ENCODE results near the gene EXOC4. TPM values are rescaled to one million over a fixed set of nuclear protein-coding genes. Genes with fewer than 3 reads are reported as not detected.
A peak's percentile ranks its signal among the peaks of the same experiment; 100 is the strongest.

Gene EXOC4
- total and polyA plus RNA-seq, 2 of the 13 experiments (the other 11 are each of a cell fraction or from before 2014, with no cell fraction given), result 22.5 to 39.0 TPM

DNA sequence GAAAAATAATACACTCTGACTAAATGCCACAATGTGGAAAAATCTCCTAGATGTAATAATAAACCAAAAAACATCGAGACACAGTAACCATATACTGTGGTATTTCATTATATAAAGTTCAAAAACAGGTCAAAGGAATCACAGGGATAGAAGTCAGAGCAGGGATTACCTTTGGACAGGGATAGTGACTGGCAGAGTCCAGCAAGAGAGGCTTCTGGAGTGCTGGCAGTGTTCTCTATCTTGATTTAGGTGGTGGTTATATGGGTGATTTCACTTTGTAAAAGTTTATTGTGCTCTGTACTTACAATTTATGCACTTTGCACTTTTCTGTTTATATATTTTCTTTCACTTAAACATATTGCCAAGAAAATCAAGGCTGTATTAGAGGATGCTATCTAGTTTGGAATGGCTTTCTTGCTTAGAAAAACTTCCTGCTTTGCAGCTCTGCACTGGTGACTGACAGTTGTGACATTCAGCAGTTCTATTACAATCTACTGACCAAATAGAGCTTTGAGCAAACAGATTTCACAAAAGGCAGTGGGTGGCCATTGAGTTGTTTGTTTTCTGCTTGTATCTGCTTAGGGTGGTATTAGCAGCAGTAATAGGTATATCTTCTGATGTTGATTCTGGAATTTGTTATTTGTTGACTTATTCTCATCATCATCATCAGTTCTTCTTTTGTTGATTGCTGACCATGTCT lies 610.6 kb downstream of the EXOC4 start (continued):
- TF ChIP-seq, protein P1, sequence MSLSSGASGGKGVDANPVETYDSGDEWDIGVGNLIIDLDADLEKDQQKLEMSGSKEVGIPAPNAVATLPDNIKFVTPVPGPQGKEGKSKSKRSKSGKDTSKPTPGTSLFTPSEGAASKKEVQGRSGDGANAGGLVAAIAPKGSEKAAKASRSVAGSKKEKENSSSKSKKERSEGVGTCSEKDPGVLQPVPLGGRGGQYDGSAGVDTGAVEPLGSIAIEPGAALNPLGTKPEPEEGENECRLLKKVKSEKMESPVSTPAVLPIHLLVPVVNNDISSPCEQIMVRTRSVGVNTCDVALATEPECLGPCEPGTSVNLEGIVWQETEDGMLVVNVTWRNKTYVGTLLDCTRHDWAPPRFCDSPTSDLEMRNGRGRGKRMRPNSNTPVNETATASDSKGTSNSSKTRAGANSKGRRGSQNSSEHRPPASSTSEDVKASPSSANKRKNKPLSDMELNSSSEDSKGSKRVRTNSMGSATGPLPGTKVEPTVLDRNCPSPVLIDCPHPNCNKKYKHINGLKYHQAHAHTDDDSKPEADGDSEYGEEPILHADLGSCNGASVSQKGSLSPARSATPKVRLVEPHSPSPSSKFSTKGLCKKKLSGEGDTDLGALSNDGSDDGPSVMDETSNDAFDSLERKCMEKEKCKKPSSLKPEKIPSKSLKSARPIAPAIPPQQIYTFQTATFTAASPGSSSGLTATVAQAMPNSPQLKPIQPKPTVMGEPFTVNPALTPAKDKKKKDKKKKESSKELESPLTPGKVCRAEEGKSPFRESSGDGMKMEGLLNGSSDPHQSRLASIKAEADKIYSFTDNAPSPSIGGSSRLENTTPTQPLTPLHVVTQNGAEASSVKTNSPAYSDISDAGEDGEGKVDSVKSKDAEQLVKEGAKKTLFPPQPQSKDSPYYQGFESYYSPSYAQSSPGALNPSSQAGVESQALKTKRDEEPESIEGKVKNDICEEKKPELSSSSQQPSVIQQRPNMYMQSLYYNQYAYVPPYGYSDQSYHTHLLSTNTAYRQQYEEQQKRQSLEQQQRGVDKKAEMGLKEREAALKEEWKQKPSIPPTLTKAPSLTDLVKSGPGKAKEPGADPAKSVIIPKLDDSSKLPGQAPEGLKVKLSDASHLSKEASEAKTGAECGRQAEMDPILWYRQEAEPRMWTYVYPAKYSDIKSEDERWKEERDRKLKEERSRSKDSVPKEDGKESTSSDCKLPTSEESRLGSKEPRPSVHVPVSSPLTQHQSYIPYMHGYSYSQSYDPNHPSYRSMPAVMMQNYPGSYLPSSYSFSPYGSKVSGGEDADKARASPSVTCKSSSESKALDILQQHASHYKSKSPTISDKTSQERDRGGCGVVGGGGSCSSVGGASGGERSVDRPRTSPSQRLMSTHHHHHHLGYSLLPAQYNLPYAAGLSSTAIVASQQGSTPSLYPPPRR (CRISPR knock-in tag; IDR thresholded peaks at IDR 0.05; ENCODE audit: borderline replicate concordance), result 0 out of 2 replicates have a peak, but pooled peaks have one; percentile 15
- TF ChIP-seq REPIN1 (CRISPR knock-in tag; IDR thresholded peaks at IDR 0.05; ENCODE audit: borderline replicate concordance, low read depth), result no peak
- TF ChIP-seq SP1 (IDR thresholded peaks at IDR 0.05), result no peak
- no peak for TF ChIP-seq SP1 (CRISPR knock-in tag; IDR thresholded peaks at IDR 0.05)
- TF ChIP-seq GATAD2A (CRISPR knock-in tag; IDR thresholded peaks at IDR 0.05), result peak; percentile 37; the same call in 1 of the 2 replicates
- TF ChIP-seq JDP2 (CRISPR knock-in tag; IDR thresholded peaks at IDR 0.05; ENCODE audit: borderline replicate concordance), result no peak
- no peak for TF ChIP-seq THYN1 (CRISPR knock-in tag; IDR thresholded peaks at IDR 0.05; ENCODE audit: borderline replicate concordance, low read depth)
- TF ChIP-seq KAT8 (CRISPR knock-in tag; IDR thresholded peaks at IDR 0.05), result 0 out of 2 replicates have a peak, but pooled peaks have one; percentile 37
- TF ChIP-seq, protein P2, sequence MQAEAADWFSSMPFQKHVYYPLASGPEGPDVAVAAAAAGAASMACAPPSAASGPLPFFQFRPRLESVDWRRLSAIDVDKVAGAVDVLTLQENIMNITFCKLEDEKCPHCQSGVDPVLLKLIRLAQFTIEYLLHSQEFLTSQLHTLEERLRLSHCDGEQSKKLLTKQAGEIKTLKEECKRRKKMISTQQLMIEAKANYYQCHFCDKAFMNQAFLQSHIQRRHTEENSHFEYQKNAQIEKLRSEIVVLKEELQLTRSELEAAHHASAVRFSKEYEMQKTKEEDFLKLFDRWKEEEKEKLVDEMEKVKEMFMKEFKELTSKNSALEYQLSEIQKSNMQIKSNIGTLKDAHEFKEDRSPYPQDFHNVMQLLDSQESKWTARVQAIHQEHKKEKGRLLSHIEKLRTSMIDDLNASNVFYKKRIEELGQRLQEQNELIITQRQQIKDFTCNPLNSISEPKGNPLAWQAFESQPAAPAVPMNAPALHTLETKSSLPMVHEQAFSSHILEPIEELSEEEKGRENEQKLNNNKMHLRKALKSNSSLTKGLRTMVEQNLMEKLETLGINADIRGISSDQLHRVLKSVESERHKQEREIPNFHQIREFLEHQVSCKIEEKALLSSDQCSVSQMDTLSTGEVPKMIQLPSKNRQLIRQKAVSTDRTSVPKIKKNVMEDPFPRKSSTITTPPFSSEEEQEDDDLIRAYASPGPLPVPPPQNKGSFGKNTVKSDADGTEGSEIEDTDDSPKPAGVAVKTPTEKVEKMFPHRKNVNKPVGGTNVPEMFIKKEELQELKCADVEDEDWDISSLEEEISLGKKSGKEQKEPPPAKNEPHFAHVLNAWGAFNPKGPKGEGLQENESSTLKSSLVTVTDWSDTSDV (CRISPR knock-in tag; IDR thresholded peaks at IDR 0.05), result no peak
- 0 out of 2 replicates have a peak, but pooled peaks have one; percentile 9 for TF ChIP-seq FOSL2 (CRISPR knock-in tag; IDR thresholded peaks at IDR 0.05)
- no peak for TF ChIP-seq DMAP1 (CRISPR knock-in tag; IDR thresholded peaks at IDR 0.05)
- TF ChIP-seq ZNF891 (CRISPR knock-in tag; IDR thresholded peaks at IDR 0.05), result no peak
- TF ChIP-seq EP300 (IDR thresholded peaks at IDR 0.05; ENCODE audit: low read depth in 2 of 2, low read length in 2 of 2), result no peak
- no peak for TF ChIP-seq EP300 (CRISPR knock-in tag; IDR thresholded peaks at IDR 0.05; ENCODE audit: borderline replicate concordance)
- no peak for TF ChIP-seq SSRP1 (CRISPR knock-in tag; IDR thresholded peaks at IDR 0.05)
- TF ChIP-seq, protein P3, sequence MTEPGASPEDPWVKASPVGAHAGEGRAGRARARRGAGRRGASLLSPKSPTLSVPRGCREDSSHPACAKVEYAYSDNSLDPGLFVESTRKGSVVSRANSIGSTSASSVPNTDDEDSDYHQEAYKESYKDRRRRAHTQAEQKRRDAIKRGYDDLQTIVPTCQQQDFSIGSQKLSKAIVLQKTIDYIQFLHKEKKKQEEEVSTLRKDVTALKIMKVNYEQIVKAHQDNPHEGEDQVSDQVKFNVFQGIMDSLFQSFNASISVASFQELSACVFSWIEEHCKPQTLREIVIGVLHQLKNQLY (CRISPR knock-in tag; IDR thresholded peaks at IDR 0.05), result no peak
- TF ChIP-seq ZSCAN30 (CRISPR knock-in tag; IDR thresholded peaks at IDR 0.05), result no peak
- no peak for TF ChIP-seq ARID2 (CRISPR knock-in tag; IDR thresholded peaks at IDR 0.05; ENCODE audit: borderline replicate concordance)
- no peak for TF ChIP-seq GTF2F1 (IDR thresholded peaks at IDR 0.05; ENCODE audit: low read length)
- TF ChIP-seq NCOA2 (CRISPR knock-in tag; IDR thresholded peaks at IDR 0.05), result no peak
- TF ChIP-seq FOXA3 (CRISPR knock-in tag; IDR thresholded peaks at IDR 0.05), result peak; percentile 55; the same call in 1 of the 2 replicates
- no peak for TF ChIP-seq MXI1 (IDR thresholded peaks at IDR 0.05; ENCODE audit: borderline replicate concordance, low read depth, low read length)

All from HepG2 (cell line).